ENCODE measurements around the gene SLC2A11.
A peak's percentile ranks its signal among the peaks of the same experiment; 100 is the strongest.
"Not testable (repeated sequence)": the region's sequence is repeated elsewhere in the genome, so short reads cannot be mapped to it uniquely, and the experiment has no call there.

Gene SLC2A11

DNA sequence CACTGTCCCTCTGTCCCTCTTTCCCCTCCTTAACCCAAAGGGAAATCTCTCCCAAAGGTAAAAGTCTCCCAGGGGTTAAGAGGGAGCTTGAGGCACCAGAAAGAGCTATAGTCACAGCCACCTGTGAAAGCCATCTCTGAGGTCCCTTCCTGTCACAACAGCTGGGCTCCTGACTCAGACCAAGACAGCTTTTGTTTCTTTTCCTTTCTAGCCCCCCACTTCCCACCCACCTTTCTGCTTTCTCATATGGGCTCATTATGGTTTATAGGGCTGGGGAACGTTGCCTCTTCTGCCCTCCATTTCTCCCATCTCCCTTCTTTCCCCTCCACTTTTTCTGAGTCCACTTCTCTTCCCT lies 55.6 kb downstream of the SLC2A11 start:
- H2AK5ac ChIP-seq (ENCODE audit: low read length, severe bottlenecking) = peak overlapping the region; percentile 49
- no peak overlapping the region for H2AFZ ChIP-seq (ENCODE audit: low read depth, low read length)
- H2BK15ac ChIP-seq (ENCODE audit: low read depth, poor library complexity, severe bottlenecking) = no peak overlapping the region
- H4K8ac ChIP-seq (ENCODE audit: low read length) = peak overlapping the region; percentile 93
- H3K79me1 ChIP-seq (replicated peaks; ENCODE audit: low read length, poor library complexity, severe bottlenecking) = peaks cover 1% of the 10 kb centered on the region
- peak overlapping the region; percentile 66 for H3K4me2 ChIP-seq (ENCODE audit: low read length, poor library complexity, severe bottlenecking)
- no peaks in the 10 kb centered on the region for H3K27me3 ChIP-seq (ENCODE audit: control insufficient read depth in 1 of 2, insufficient read depth in 1 of 2, low read length in 2 of 2)
- no peak overlapping the region for H2BK12ac ChIP-seq (ENCODE audit: low read length in 2 of 2)
- H3K14ac ChIP-seq (ENCODE audit: low read length in 2 of 2) = no peak overlapping the region
- H3K4me3 ChIP-seq (ENCODE audit: insufficient read depth in 1 of 2, low read depth in 1 of 2, low read length in 2 of 2) = peak overlapping the region; percentile 58 to 91
- no peak overlapping the region for H3K23ac ChIP-seq (ENCODE audit: low read length in 2 of 2)
- peak overlapping the region; percentile 48 to 90 for H3K18ac ChIP-seq (ENCODE audit: low read depth in 1 of 2, low read length in 2 of 2)
- H3K9ac ChIP-seq (ENCODE audit: low read length) = peak overlapping the region; percentile 95
- H3K27ac ChIP-seq (ENCODE audit: low read length, poor library complexity, severe bottlenecking) = peak overlapping the region; percentile 89
- no peak overlapping the region for H2BK5ac ChIP-seq (ENCODE audit: low read depth, low read length, poor library complexity, severe bottlenecking)
- H3K36me3 ChIP-seq (ENCODE audit: control insufficient read depth in 1 of 2, insufficient read depth in 2 of 2, low read depth in 1 of 2, low read length in 2 of 2) = no peaks in the 10 kb centered on the region
- DNase-seq = no peak
- peak overlapping the region; percentile 16 to 77 for H3K4ac ChIP-seq (ENCODE audit: low read depth in 1 of 2, low read length in 2 of 2)
- no peaks in the 10 kb centered on the region for H3K9me3 ChIP-seq (ENCODE audit: control insufficient read depth, low read length)
- 42% methylated on average over 1 of the region's 1 CpG for WGBS
- peaks cover 3% of the 10 kb centered on the region for H3K4me1 ChIP-seq (ENCODE audit: control insufficient read depth, insufficient read depth, low read depth, low read length)
- H4K91ac ChIP-seq (ENCODE audit: low read length) = no peak overlapping the region
- H2BK120ac ChIP-seq (ENCODE audit: low read depth, low read length) = no peak overlapping the region

DNA sequence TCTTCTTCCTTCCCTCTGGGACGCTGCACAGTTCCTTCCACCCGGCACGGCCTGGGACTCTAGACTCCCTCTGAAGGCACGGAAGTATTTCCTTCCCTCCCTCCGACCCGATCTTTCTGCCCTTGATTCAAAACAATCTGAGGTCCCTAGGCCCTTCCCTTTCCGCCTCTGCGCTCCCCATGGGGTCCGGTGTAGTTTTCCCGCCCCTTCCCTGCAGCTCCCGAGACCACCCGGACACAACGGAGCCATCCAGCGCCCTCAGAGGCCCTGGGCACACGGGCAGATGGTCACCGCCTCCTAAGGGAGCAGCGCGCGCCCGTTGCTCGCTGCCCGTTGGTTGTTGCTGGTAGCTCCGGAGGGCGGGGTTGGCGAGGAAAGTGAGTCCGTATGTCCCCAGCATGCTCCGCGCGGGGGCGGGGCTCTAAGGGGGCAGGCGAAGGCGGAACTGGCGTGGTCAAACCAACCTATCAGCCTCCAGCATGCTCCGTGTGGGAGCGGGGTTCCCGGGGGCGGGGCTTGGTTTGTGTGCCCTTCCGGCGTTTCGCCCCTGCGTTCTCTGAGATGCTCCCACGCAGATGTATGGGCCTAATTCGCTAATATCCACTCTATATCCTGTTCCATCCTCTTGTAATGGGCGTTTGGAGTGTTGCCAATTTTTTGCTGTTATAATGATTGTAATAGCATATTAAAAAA lies 56.1 kb downstream of the SLC2A11 start:
- Histone ChIP-seq H3K36me3 (ENCODE audit: control insufficient read depth in 1 of 2, insufficient read depth in 2 of 2, low read depth in 1 of 2, low read length in 2 of 2) (no peaks in the 10 kb centered on the region), H3K23ac (ENCODE audit: low read length in 2 of 2) (no peak overlapping the region), H3K9me3 (ENCODE audit: control insufficient read depth, low read length) (no peaks in the 10 kb centered on the region), H3K27me3 (ENCODE audit: control insufficient read depth in 1 of 2, insufficient read depth in 1 of 2, low read length in 2 of 2) (no peaks in the 10 kb centered on the region), H2AFZ (ENCODE audit: low read depth, low read length) (no peak overlapping the region), H2BK120ac (ENCODE audit: low read depth, low read length) (no peak overlapping the region), H3K4me2 (ENCODE audit: low read length, poor library complexity, severe bottlenecking) (peak overlapping the region; percentile 66), H4K8ac (ENCODE audit: low read length) (peak overlapping the region; percentile 93), H3K4me1 (ENCODE audit: control insufficient read depth, insufficient read depth, low read depth, low read length) (peaks cover 2% of the 10 kb centered on the region), H2BK12ac (ENCODE audit: low read length in 2 of 2) (no peak overlapping the region), H2AK5ac (ENCODE audit: low read length, severe bottlenecking) (no peak overlapping the region), H2BK15ac (ENCODE audit: low read depth, poor library complexity, severe bottlenecking) (no peak overlapping the region), H4K91ac (ENCODE audit: low read length) (peak overlapping the region; percentile 79), H3K79me1 (replicated peaks; ENCODE audit: low read length, poor library complexity, severe bottlenecking) (peaks cover 2% of the 10 kb centered on the region), H3K14ac (ENCODE audit: low read length in 2 of 2) (no peak overlapping the region), H2BK5ac (ENCODE audit: low read depth, low read length, poor library complexity, severe bottlenecking) (no peak overlapping the region), H3K9ac (ENCODE audit: low read length) (peak overlapping the region; percentile 95), H3K4ac (ENCODE audit: low read depth in 1 of 2, low read length in 2 of 2) (peak overlapping the region; percentile 16 to 77), H3K18ac (ENCODE audit: low read depth in 1 of 2, low read length in 2 of 2) (peak overlapping the region; percentile 72 to 90), H3K27ac (ENCODE audit: low read length, poor library complexity, severe bottlenecking) (peak overlapping the region; percentile 89), H3K4me3 (ENCODE audit: insufficient read depth in 1 of 2, low read depth in 1 of 2, low read length in 2 of 2) (peak overlapping the region; percentile 58 to 91)
- WGBS = 1% methylated on average over 28 of the region's 44 CpGs
- DNase-seq = peak; percentile 99

DNA sequence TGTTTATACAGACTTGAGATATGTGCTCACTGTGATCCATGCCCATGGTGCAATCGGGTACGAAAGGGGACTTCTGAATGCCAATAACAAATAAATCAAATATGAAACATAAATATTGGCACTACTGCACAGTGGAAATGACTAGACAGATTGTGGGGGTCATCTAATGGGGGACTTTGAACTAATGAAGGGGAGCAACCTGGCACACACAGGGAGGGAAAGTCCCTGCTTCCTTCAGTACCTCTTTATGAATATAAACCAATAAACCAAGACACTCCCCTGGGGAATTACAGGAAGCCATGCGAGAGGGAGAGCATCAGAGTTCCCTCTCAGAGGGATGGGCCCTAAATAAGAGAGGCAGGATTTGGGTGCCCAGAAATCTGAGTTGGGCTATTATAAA lies 57.6 kb downstream of the SLC2A11 start:
- 100% methylated on average over 1 of the region's 3 CpGs for WGBS
- no peak overlapping the region for H3K9ac ChIP-seq (ENCODE audit: low read length)

DNA sequence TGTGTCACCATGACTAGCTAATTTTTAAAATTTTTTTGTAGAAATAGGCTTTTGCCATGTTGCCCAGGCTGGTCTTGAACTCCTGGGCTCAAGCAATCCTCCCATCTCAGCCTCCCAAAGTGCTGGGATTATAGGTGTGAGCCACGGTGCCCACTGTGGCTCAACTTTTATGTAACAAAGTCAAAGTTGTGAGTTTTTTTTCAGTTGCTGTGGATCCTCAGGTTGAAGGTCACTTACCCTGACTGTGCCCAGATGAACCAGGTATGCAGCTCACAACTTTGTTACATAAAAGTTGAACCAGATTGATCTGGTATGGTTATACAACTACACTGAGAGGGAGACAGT lies 62.6 kb downstream of the SLC2A11 start:
- H3K36me3 ChIP-seq (ENCODE audit: control insufficient read depth in 1 of 2, insufficient read depth in 2 of 2, low read depth in 1 of 2, low read length in 2 of 2); H3K23ac ChIP-seq (ENCODE audit: low read length in 2 of 2); H3K9me3 ChIP-seq (ENCODE audit: control insufficient read depth, low read length); H3K9ac ChIP-seq (ENCODE audit: low read length); H3K4me2 ChIP-seq (ENCODE audit: low read length, poor library complexity, severe bottlenecking); H2BK120ac ChIP-seq (ENCODE audit: low read depth, low read length); H3K14ac ChIP-seq (ENCODE audit: low read length in 2 of 2); H4K8ac ChIP-seq (ENCODE audit: low read length); H3K18ac ChIP-seq (ENCODE audit: low read depth in 1 of 2, low read length in 2 of 2); H3K27ac ChIP-seq (ENCODE audit: low read length, poor library complexity, severe bottlenecking); H3K27me3 ChIP-seq (ENCODE audit: control insufficient read depth in 1 of 2, insufficient read depth in 1 of 2, low read length in 2 of 2); H3K4ac ChIP-seq (ENCODE audit: low read depth in 1 of 2, low read length in 2 of 2); H2BK15ac ChIP-seq (ENCODE audit: low read depth, poor library complexity, severe bottlenecking); H2AK5ac ChIP-seq (ENCODE audit: low read length, severe bottlenecking); H4K91ac ChIP-seq (ENCODE audit: low read length); H3K4me1 ChIP-seq (ENCODE audit: control insufficient read depth, insufficient read depth, low read depth, low read length); DNase-seq; H3K4me3 ChIP-seq (ENCODE audit: insufficient read depth in 1 of 2, low read depth in 1 of 2, low read length in 2 of 2); H2BK5ac ChIP-seq (ENCODE audit: low read depth, low read length, poor library complexity, severe bottlenecking); H2AFZ ChIP-seq (ENCODE audit: low read depth, low read length); H3K79me1 ChIP-seq (replicated peaks; ENCODE audit: low read length, poor library complexity, severe bottlenecking): not testable (repeated sequence)
- H2BK12ac ChIP-seq (ENCODE audit: low read length in 2 of 2) = peak overlapping the region in 1 of 2 experiments; percentile 40
- WGBS = 100% methylated on average over 1 of the region's 1 CpG

More for the DNA sequence above, 57.6 kb downstream of the SLC2A11 start:
- Histone ChIP-seq H3K23ac (ENCODE audit: low read length in 2 of 2) (no peak overlapping the region), H3K4me2 (ENCODE audit: low read length, poor library complexity, severe bottlenecking) (no peak overlapping the region), H3K27ac (ENCODE audit: low read length, poor library complexity, severe bottlenecking) (no peak overlapping the region), H2BK120ac (ENCODE audit: low read depth, low read length) (no peak overlapping the region), H3K4ac (ENCODE audit: low read depth in 1 of 2, low read length in 2 of 2) (no peak overlapping the region), H2BK12ac (ENCODE audit: low read length in 2 of 2) (no peak overlapping the region), H3K9me3 (ENCODE audit: control insufficient read depth, low read length) (no peaks in the 10 kb centered on the region), H2AFZ (ENCODE audit: low read depth, low read length) (no peak overlapping the region), H2AK5ac (ENCODE audit: low read length, severe bottlenecking) (no peak overlapping the region), H3K4me1 (ENCODE audit: control insufficient read depth, insufficient read depth, low read depth, low read length) (peaks cover 4% of the 10 kb centered on the region), H3K14ac (ENCODE audit: low read length in 2 of 2) (no peak overlapping the region), H2BK15ac (ENCODE audit: low read depth, poor library complexity, severe bottlenecking) (no peak overlapping the region), H3K4me3 (ENCODE audit: insufficient read depth in 1 of 2, low read depth in 1 of 2, low read length in 2 of 2) (no peak overlapping the region), H3K79me1 (replicated peaks; ENCODE audit: low read length, poor library complexity, severe bottlenecking) (peaks cover 2% of the 10 kb centered on the region), H4K8ac (ENCODE audit: low read length) (no peak overlapping the region), H3K18ac (ENCODE audit: low read depth in 1 of 2, low read length in 2 of 2) (no peak overlapping the region), H4K91ac (ENCODE audit: low read length) (no peak overlapping the region), H3K36me3 (ENCODE audit: control insufficient read depth in 1 of 2, insufficient read depth in 2 of 2, low read depth in 1 of 2, low read length in 2 of 2) (no peaks in the 10 kb centered on the region), H2BK5ac (ENCODE audit: low read depth, low read length, poor library complexity, severe bottlenecking) (no peak overlapping the region), H3K27me3 (ENCODE audit: control insufficient read depth in 1 of 2, insufficient read depth in 1 of 2, low read length in 2 of 2) (no peaks in the 10 kb centered on the region)
- no peak for DNase-seq

All from mesenchymal stem cell (in vitro differentiated cells and primary cell).